A549 (cell line): ENCODE measurements around the gene TUBGCP3. TPM values are rescaled to one million over a fixed set of nuclear protein-coding genes. Genes with fewer than 3 reads are reported as not detected.

Source experiments
- ATAC-seq, 2 experiments: fragments of 200-7000 bp in 1 of 2; fragments of >200 bp in 1 of 2; cut with Nextera tagmentation in 1 of 2; cut with Tn5 transposase in 1 of 2; 3 replicates each; pipeline versions ENCODE4 v1.8.0 to v1.9.1; 2018 to 2020; ENCODE audit warnings: mild to moderate bottlenecking in 1 of 2, moderate library complexity in 1 of 2
- CTCF ChIA-PET: fragments of 300-600 bp; sonication (Branson Sonifier 250); formaldehyde crosslinking; extraction: SDS; loops from one replicate; lab custom pipeline; 2021; ENCODE audit warnings: antibody characterized with exemption, inconsistent platforms; lab: Yijun Ruan, JAX
- POLR2A ChIA-PET: fragments of 350-600 bp; formaldehyde crosslinking; extraction: SDS; loops from one replicate; lab custom pipeline; 2021; ENCODE audit warnings: antibody characterized with exemption, inconsistent platforms; lab: Yijun Ruan, JAX
- DNase-seq, 2 experiments: peaks; one replicate each; pipeline versions ENCODE4 v3.0.0 to v3.0.0-alpha.2; 2011 to 2016; ENCODE audit warnings: low read depth in 1 of 2, low spot score in 1 of 2
- FAIRE-seq: peaks from 2 replicates; lab custom pipeline; 2011; peaks lifted over from hg19 to GRCh38; lab: Jason Lieb, UNC
- H3K27ac ChIP-seq, 2 experiments: fragments of >200 bp; sonication (Bioruptor Twin); formaldehyde crosslinking; 3 replicates each; pipeline ENCODE4 v1.5.1; 2016 to 2017
- H3K4me1 ChIP-seq: fragments of >200 bp; sonication (Bioruptor Twin); formaldehyde crosslinking; 3 replicates; pipeline ENCODE4 v1.6.1; 2016
- H3K4me2 ChIP-seq: fragments of >200 bp; sonication (Bioruptor Twin); formaldehyde crosslinking; 3 replicates; pipeline ENCODE4 v1.6.1; 2016
- H3K4me3 ChIP-seq: fragments of >200 bp; sonication (Bioruptor Twin); formaldehyde crosslinking; 3 replicates; pipeline ENCODE4 v1.5.1; 2016
- H3K9me3 ChIP-seq: fragments of >200 bp; sonication (Bioruptor Twin); formaldehyde crosslinking; 3 replicates; pipeline ENCODE4 v1.6.1; 2016
- ATOH8 ChIP-seq: fragments of 250-450 bp; sonication (Bioruptor Pico); IDR thresholded peaks from 2 replicates; pipeline ENCODE4 v1.5.0; 2020; ENCODE audit warnings: low read depth, mild to moderate bottlenecking, moderate library complexity
- BCL3 ChIP-seq: fragments of >200 bp; sonication (Bioruptor Twin); formaldehyde crosslinking; IDR thresholded peaks from 3 replicates; pipeline ENCODE4 v1.6.1; 2016
- BHLHE40 ChIP-seq: IDR thresholded peaks from 2 replicates; pipeline ENCODE4 v1.6.1; 2012; ENCODE audit warnings: low read depth, low read length, inconsistent platforms
- CBX2 ChIP-seq: fragments of 200-600 bp; sonication (generic); IDR thresholded peaks from 2 replicates; pipeline ENCODE4 v1.6.1; 2016; ENCODE audit warnings: low read depth, mild to moderate bottlenecking, borderline replicate concordance
- CEBPB ChIP-seq, 2 experiments: fragments of >200 bp in 1 of 2; sonication (Bioruptor Twin) in 1 of 2; formaldehyde crosslinking in 1 of 2; IDR thresholded peaks; 2 replicates each; pipeline ENCODE4 v1.6.1; 2012 to 2016
- CHD2 ChIP-seq: fragments of 150-350 bp; IDR thresholded peaks from 2 replicates; pipeline ENCODE4 v1.6.1; 2014; ENCODE audit warnings: low read length; ENCODE audit not compliant: partially characterized antibody
- CHD4 ChIP-seq: fragments of 200-600 bp; sonication (generic); IDR thresholded peaks from 2 replicates; pipeline ENCODE4 v1.6.1; 2016; ENCODE audit warnings: antibody characterized with exemption, mild to moderate bottlenecking, borderline replicate concordance
- EHMT2 ChIP-seq: fragments of 200-600 bp; sonication (generic); IDR thresholded peaks from 2 replicates; pipeline ENCODE4 v1.6.1; 2016; ENCODE audit warnings: antibody characterized with exemption, low read depth, mild to moderate bottlenecking, moderate library complexity
- ELK1 ChIP-seq: fragments of 150-350 bp; IDR thresholded peaks from 2 replicates; pipeline ENCODE4 v1.6.1; 2014; ENCODE audit warnings: low read depth, mild to moderate bottlenecking, low read length
- FOSB ChIP-seq: fragments of 250-450 bp; sonication (Bioruptor Pico); IDR thresholded peaks from 2 replicates; pipeline ENCODE4 v1.5.0; 2020; ENCODE audit warnings: mild to moderate bottlenecking, moderate library complexity
- HOXA7 ChIP-seq: fragments of 250-450 bp; sonication (Bioruptor Pico); IDR thresholded peaks from 2 replicates; pipeline ENCODE4 v1.5.0; 2020; ENCODE audit warnings: mild to moderate bottlenecking, moderate library complexity
- JUN ChIP-seq, 2 experiments: fragments of >200 bp; sonication (Bioruptor Twin); formaldehyde crosslinking; IDR thresholded peaks; 2 replicates in 1 of 2; 3 replicates in 1 of 2; pipeline ENCODE4 v1.6.1; 2016 to 2017
- KDM5A ChIP-seq: fragments of 200-600 bp; sonication (generic); IDR thresholded peaks from 2 replicates; pipeline ENCODE4 v1.6.1; 2016; ENCODE audit warnings: antibody characterized with exemption, mild to moderate bottlenecking
- MAFK ChIP-seq: fragments of 450-650 bp; IDR thresholded peaks from 2 replicates; pipeline ENCODE4 v1.6.1; 2014; ENCODE audit not compliant: partially characterized antibody
- MAX ChIP-seq: IDR thresholded peaks from 2 replicates; pipeline ENCODE4 v1.6.1; 2012
- NPAS2 ChIP-seq: fragments of 250-450 bp; sonication (Bioruptor Pico); IDR thresholded peaks from 2 replicates; pipeline ENCODE4 v1.8.0; 2022; ENCODE audit warnings: mild to moderate bottlenecking, moderate library complexity, borderline replicate concordance
- NR3C1 ChIP-seq: fragments of >200 bp; sonication (Bioruptor Twin); formaldehyde crosslinking; IDR thresholded peaks from 3 replicates; pipeline ENCODE4 v1.6.1; 2017
- POLR2A ChIP-seq: IDR thresholded peaks from 2 replicates; pipeline ENCODE4 v1.6.1; 2012; ENCODE audit warnings: mild to moderate bottlenecking, low read length
- POLR2AphosphoS2 ChIP-seq: conservative IDR thresholded peaks from 2 replicates; pipeline ENCODE4 v1.6.1; 2012; ENCODE audit warnings: low read length, improper control_type of control experiment, inconsistent platforms
- RAD21 ChIP-seq, 2 experiments: fragments of >200 bp in 1 of 2; sonication (Bioruptor Twin) in 1 of 2; formaldehyde crosslinking in 1 of 2; IDR thresholded peaks in 1 of 2; conservative IDR thresholded peaks in 1 of 2; 2 replicates in 1 of 2; 3 replicates in 1 of 2; pipeline ENCODE4 v1.6.1; 2012 to 2018; ENCODE audit warnings: inconsistent platforms in 1 of 2
- RCOR1 ChIP-seq: fragments of 150-350 bp; IDR thresholded peaks from 2 replicates; pipeline ENCODE4 v1.6.1; 2014; ENCODE audit warnings: antibody characterized with exemption, low read length, low read depth
- REST ChIP-seq: fragments of 200-600 bp; sonication (generic); IDR thresholded peaks from 2 replicates; pipeline ENCODE4 v1.6.1; 2016; ENCODE audit warnings: antibody characterized with exemption, mild to moderate bottlenecking, moderate library complexity
- ZC3H11A ChIP-seq: fragments of 450-650 bp; IDR thresholded peaks from 2 replicates; pipeline ENCODE4 v1.6.1; 2014; ENCODE audit warnings: antibody characterized with exemption, mild to moderate bottlenecking
- ZFP36 ChIP-seq: fragments of 450-650 bp; IDR thresholded peaks from 2 replicates; pipeline ENCODE4 v1.6.1; 2014; ENCODE audit warnings: borderline replicate concordance; ENCODE audit not compliant: partially characterized antibody
- WGBS: methylation state at CpG from one replicate; pipeline ENCODE4 v1.1.6; 2017; ENCODE audit errors: missing lambda C conversion rate; 5-methylcytosine and 5-hydroxymethylcytosine counted together
- polyA plus RNA-seq, 4 experiments: library from polyadenylated mRNA; depleted of rRNA in 3 of 4; stranded (reverse); fragments of >200 nt; fragmentation: RNase III in 1 of 4; extraction: RNeasy Plus Mini Kit Qiagen cat#74134 plus additional on column Dnase treatment in 1 of 4; gene quantifications; 2 replicates in 3 of 4; 3 replicates in 1 of 4; pipeline ENCODE4 v1.2.3, GENCODE V29; 2011 to 2017

TUBGCP3 gene
- polyA plus RNA-seq, 2 of the 4 experiments (the other 2 are of a cell fraction), result 15.9 to 21.3 TPM

GRCh38 chr13:112454648-112455334, 133.2 kb downstream of the TUBGCP3 start (continued):
- TF ChIP-seq ZC3H11A, result no peak
- no peak for TF ChIP-seq RCOR1
- TF ChIP-seq CBX2, result no peak
- TF ChIP-seq NR3C1, result no peak
- no peak for TF ChIP-seq JUN (IDR thresholded peaks at IDR 0.05)
- no peak for TF ChIP-seq CHD4
- TF ChIP-seq ZFP36, result no peak
- TF ChIP-seq HOXA7 (CRISPR knock-in tag), result no peak
- TF ChIP-seq ATOH8 (CRISPR knock-in tag), result no peak
- no peak for TF ChIP-seq POLR2A
- TF ChIP-seq, all 56 proteins: peak for 0

GRCh38 chr13:112453874-112454647, 133.9 kb downstream of the TUBGCP3 start:
- H3K9me3 ChIP-seq, result no peaks in the 10 kb centered on the region
- 43% methylated on average over 15 of the region's 30 CpGs for WGBS
- CTCF ChIA-PET, result interaction anchor here (1.1 to 3.4 kb wide), 2 partner anchors 11 to 152 kb away, joined by 3 to 20 read pairs; no protein-coding TSS in a partner anchor
- TF ChIP-seq MAFK (no peak), ELK1 (no peak), ZFP36 (no peak), CEBPB (IDR thresholded peaks at IDR 0.05) (no peak), EHMT2 (no peak), KDM5A (no peak), BHLHE40 (no peak), NPAS2 (no peak), BCL3 (no peak), CHD2 (no peak)
- TF ChIP-seq, all 56 proteins: peak for 0
- POLR2A ChIA-PET, result no interaction called here
- FAIRE-seq, result no peak
- Histone ChIP-seq H3K27ac (no peak overlapping the region), H3K4me2 (no peak overlapping the region), H3K4me1 (no peaks in the 10 kb centered on the region), H3K4me3 (no peak overlapping the region)
- no peak for DNase-seq
- ATAC-seq, result no peak

GRCh38 chr13:112453207-112453829, 134.6 kb downstream of the TUBGCP3 start:
- no peak overlapping the region for H3K4me3 ChIP-seq
- H3K27ac ChIP-seq, result no peak overlapping the region
- POLR2A ChIA-PET, result no interaction called here
- FAIRE-seq (no peak), ATAC-seq (no peak), DNase-seq (no peak)
- H3K9me3 ChIP-seq, result no peaks in the 10 kb centered on the region
- WGBS, result 67% methylated on average over 16 of the region's 32 CpGs
- H3K4me1 ChIP-seq, result no peaks in the 10 kb centered on the region
- H3K4me2 ChIP-seq, result no peak overlapping the region
- CTCF ChIA-PET, result interaction anchor here (1.1 to 3.4 kb wide), 2 partner anchors 10 to 153 kb away, joined by 3 to 20 read pairs; no protein-coding TSS in a partner anchor
- TF ChIP-seq POLR2AphosphoS2 (no peak), MAX (no peak), RCOR1 (no peak), BCL3 (no peak), EHMT2 (no peak), RAD21 (conservative IDR thresholded peaks at IDR 0.05 in 1 of 2, IDR thresholded peaks at IDR 0.05 in 1 of 2) (no peak), NR3C1 (no peak), ZC3H11A (no peak), REST (no peak), NPAS2 (no peak), FOSB (no peak)
